Measurements from ENCODE around the gene EXOC2. TPM values are rescaled to one million over a fixed set of nuclear protein-coding genes. Genes with fewer than 3 reads are reported as not detected.

The EXOC2 gene
- total RNA-seq, 3 donors from 2014 or later, result 19.7 to 37.3 (median 26.5) TPM

GRCh38 chr6:456358-456867 lies 236.5 kb downstream of the EXOC2 start:
- H3K4me1 ChIP-seq, result no peaks in the 10 kb centered on the region
- H3K27ac ChIP-seq, result no peak overlapping the region
- peaks cover 0 to 4% of the 10 kb centered on the region in 2 donors for H3K27me3 ChIP-seq
- no peak overlapping the region for H3K4me3 ChIP-seq
- DNase-seq (ENCODE audit: low spot score in 2 of 2), result no peak
- TF ChIP-seq CTCF (IDR thresholded peaks at IDR 0.05), result no peak
- TF ChIP-seq POLR2A (IDR thresholded peaks at IDR 0.05), result no peak
- no peak for TF ChIP-seq POLR2AphosphoS5 (IDR thresholded peaks at IDR 0.05)
- intact Hi-C loops (cut with DNase I; ENCODE audit: low total_unique reads), result no loop called here
- peaks cover 0 to 6% of the 10 kb centered on the region in 2 donors for H3K9me3 ChIP-seq
- H3K36me3 ChIP-seq, result no peaks in the 10 kb centered on the region

- no peak for DNase-seq (ENCODE audit: low spot score in 2 of 2)
- Histone ChIP-seq H3K36me3 (no peaks in the 10 kb centered on the region), H3K4me1 (no peaks in the 10 kb centered on the region), H3K27me3 (peaks cover 0 to 4% of the 10 kb centered on the region in 2 donors), H3K4me3 (no peak overlapping the region), H3K9me3 (peaks cover 0 to 6% of the 10 kb centered on the region in 2 donors), H3K27ac (no peak overlapping the region)
- no peak for TF ChIP-seq POLR2A (IDR thresholded peaks at IDR 0.05)
- TF ChIP-seq POLR2AphosphoS5 (IDR thresholded peaks at IDR 0.05), result no peak
- no peak for TF ChIP-seq CTCF (IDR thresholded peaks at IDR 0.05)
- intact Hi-C loops (cut with DNase I; ENCODE audit: low total_unique reads), result no loop called here
Observed at GRCh38 chr6:455835-456234, 237.1 kb downstream of the EXOC2 start.

- TF ChIP-seq CTCF (IDR thresholded peaks at IDR 0.05) (no peak), POLR2A (IDR thresholded peaks at IDR 0.05) (no peak), POLR2AphosphoS5 (IDR thresholded peaks at IDR 0.05) (no peak)
- peaks cover 0 to 4% of the 10 kb centered on the region in 2 donors for H3K27me3 ChIP-seq
- intact Hi-C loops (cut with DNase I; ENCODE audit: low total_unique reads), result no loop called here
- DNase-seq (ENCODE audit: low spot score in 2 of 2), result no peak
- peak overlapping the region in 1 of 2 donors; percentile 43 for H3K27ac ChIP-seq
- no peaks in the 10 kb centered on the region for H3K36me3 ChIP-seq
- H3K9me3 ChIP-seq, result peaks cover under 1 to 6% of the 10 kb centered on the region in 2 donors
- peak overlapping the region in 1 of 3 donors; percentile 27 for H3K4me3 ChIP-seq
- no peaks in the 10 kb centered on the region for H3K4me1 ChIP-seq
Observed at GRCh38 chr6:455006-455585, 237.8 kb downstream of the EXOC2 start.

- intact Hi-C loops (cut with DNase I; ENCODE audit: low total_unique reads), result no loop called here
- Histone ChIP-seq H3K27ac (peak overlapping the region; percentile 6 to 43), H3K36me3 (no peaks in the 10 kb centered on the region), H3K9me3 (peaks cover 5 to 6% of the 10 kb centered on the region in 2 donors), H3K27me3 (peaks cover 0 to 4% of the 10 kb centered on the region in 2 donors), H3K4me1 (no peaks in the 10 kb centered on the region), H3K4me3 (peak overlapping the region in 1 of 3 donors; percentile 43)
- no peak for DNase-seq (ENCODE audit: low spot score in 2 of 2)
- TF ChIP-seq CTCF (IDR thresholded peaks at IDR 0.05) (no peak), POLR2AphosphoS5 (IDR thresholded peaks at IDR 0.05) (no peak), POLR2A (IDR thresholded peaks at IDR 0.05) (no peak)
Observed at GRCh38 chr6:454148-454991, 238.6 kb downstream of the EXOC2 start.

GRCh38 chr6:453152-453551 lies 239.8 kb downstream of the EXOC2 start:
- Histone ChIP-seq H3K4me3 (peak overlapping the region in 2 of 3 donors; percentile 43 to 45), H3K9me3 (peaks cover 0 to 5% of the 10 kb centered on the region in 2 donors), H3K27me3 (peaks cover 0 to 4% of the 10 kb centered on the region in 2 donors), H3K36me3 (no peaks in the 10 kb centered on the region), H3K4me1 (no peaks in the 10 kb centered on the region), H3K27ac (peak overlapping the region; percentile 54 to 84)
- intact Hi-C loops (cut with DNase I; ENCODE audit: low total_unique reads), result no loop called here
- DNase-seq (ENCODE audit: low spot score in 2 of 2), result peak in 1 of 2 donors; percentile 20
- TF ChIP-seq POLR2AphosphoS5 (IDR thresholded peaks at IDR 0.05) (peak in 1 of 3 donors; percentile 64), CTCF (IDR thresholded peaks at IDR 0.05) (peak in 1 of 3 donors; percentile 10), POLR2A (IDR thresholded peaks at IDR 0.05) (no peak)

Measured in breast epithelium (tissue), 4 donors.